B cell (primary cell): ENCODE measurements around the gene AIG1.

Experiments
- EZH2 ChIP-seq: IDR thresholded peaks from 2 replicates; pipeline ENCODE4 v1.6.1; 2012; ENCODE audit warnings: borderline replicate concordance, low read depth, mild to moderate bottlenecking, moderate library complexity, low read length; ENCODE audit not compliant: insufficient read depth, poor library complexity, severe bottlenecking
- TF ChIP-seq, protein P1 (sequence below): fragments of 200-600 bp; IDR thresholded peaks from one replicate; pipeline ENCODE4 v1.8.0; 2022; ENCODE audit warnings: antibody characterized with exemption, mild to moderate bottlenecking

DNA sequence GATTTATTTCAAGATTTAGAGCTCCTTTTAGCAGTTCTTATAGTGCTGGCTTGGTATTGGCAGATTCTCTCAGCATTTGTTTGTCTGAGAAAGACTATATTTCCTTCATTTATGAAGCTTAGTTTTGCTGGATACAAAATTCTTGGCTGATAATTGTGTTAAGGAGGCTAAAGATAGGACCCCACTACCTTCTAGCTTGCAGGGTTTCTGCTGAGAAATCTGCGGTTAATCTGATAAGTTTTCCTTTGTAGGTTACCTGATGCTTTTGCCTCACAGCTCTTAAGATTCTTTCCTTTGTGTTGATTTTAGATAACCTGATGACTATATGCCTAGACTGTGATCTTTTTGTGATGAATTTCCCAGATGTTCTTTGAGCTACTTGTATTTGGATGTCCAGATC is 114.3 kb downstream of the AIG1 start:
- TF ChIP-seq EZH2: no peak
- TF ChIP-seq, protein P1, sequence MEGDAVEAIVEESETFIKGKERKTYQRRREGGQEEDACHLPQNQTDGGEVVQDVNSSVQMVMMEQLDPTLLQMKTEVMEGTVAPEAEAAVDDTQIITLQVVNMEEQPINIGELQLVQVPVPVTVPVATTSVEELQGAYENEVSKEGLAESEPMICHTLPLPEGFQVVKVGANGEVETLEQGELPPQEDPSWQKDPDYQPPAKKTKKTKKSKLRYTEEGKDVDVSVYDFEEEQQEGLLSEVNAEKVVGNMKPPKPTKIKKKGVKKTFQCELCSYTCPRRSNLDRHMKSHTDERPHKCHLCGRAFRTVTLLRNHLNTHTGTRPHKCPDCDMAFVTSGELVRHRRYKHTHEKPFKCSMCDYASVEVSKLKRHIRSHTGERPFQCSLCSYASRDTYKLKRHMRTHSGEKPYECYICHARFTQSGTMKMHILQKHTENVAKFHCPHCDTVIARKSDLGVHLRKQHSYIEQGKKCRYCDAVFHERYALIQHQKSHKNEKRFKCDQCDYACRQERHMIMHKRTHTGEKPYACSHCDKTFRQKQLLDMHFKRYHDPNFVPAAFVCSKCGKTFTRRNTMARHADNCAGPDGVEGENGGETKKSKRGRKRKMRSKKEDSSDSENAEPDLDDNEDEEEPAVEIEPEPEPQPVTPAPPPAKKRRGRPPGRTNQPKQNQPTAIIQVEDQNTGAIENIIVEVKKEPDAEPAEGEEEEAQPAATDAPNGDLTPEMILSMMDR: no peak
